GM21576 (cell line): ENCODE data around the gene ARL15.

ENCODE experiments used
- ATAC-seq: cut with Tn5 transposase; IDR thresholded peaks from one replicate; pipeline ENCODE4 v1.9.1; 2021; ENCODE audit warnings: mild to moderate bottlenecking, moderate library complexity; ENCODE audit not compliant: unreplicated experiment

The ARL15 gene

DNA sequence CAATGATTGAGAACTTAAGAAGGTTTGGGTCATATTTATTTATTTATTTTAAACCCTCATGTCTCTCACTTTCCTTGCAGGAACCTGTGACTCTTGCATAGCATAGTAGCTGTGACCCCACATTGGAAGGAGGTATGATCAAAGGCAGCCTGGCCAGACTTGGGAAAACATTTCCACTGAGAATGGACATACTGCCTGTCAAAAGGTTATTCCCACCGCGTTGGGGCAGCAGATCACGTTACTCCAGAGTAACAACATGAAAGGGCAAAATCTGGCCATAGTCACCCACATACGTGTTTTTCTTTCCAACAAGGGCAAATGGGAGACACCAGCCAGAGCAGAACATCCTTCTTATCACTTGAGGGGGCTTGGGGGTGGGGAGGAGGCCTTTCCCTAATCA is 95.7 kb downstream of the ARL15 start:
- ATAC-seq = no peak

DNA sequence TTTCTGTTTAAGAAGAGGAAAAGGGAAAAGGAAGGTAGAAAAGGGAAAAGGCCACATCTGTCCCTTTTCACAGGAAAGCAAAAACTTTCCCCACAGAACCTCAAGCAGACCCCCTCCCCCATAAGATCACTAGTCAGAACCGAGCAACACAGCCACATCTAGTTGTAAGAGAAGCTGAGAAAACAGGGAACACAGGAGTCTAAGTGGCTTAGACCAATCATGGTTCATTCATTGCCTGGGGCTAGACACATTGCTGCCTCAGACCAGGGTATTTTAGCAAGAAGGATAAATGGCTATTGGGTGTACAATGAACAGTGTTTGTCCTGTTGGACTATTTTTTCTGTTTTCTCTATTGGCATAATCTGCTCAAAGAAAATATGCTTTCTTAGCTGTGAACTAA is 98.0 kb downstream of the ARL15 start:
- no peak for ATAC-seq

DNA sequence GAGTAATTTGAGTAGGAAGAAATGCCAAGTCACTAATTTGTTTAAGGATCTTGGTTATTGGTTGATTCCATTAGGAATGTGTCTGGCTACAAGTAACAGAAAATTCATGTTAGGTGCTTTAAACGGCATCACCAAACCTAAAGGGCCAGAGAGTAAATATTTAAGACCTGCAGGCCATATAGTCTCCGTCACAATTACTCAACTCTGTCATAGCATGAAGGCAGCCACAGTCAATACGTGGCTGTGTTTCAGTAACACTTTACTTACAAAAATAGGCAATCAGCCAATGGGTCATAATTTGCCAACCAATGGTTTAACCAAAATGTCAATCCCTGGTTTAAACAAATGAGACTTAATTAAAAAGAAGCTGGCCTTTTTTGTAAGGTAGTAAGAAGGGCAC is 98.5 kb downstream of the ARL15 start:
- no peak for ATAC-seq

DNA sequence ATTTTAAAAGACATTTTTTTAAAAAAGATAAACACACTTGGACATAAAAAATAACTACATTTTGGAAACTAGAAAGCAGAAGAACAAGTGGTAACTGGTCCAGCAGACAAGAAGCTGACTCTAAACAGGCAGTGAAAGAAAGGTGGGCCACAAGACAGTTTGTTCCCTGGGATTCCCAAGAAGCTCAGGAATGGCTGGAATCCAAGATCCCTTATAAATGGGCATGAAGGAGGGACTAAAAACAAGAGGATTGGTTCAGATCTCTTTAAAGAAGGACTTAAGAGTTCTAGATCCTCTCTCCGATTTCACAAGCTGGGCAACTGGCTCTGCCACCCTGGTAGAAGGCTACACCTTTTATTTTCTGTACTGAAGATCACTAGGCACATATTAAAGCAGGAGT is 102.8 kb downstream of the ARL15 start:
- no peak for ATAC-seq

DNA sequence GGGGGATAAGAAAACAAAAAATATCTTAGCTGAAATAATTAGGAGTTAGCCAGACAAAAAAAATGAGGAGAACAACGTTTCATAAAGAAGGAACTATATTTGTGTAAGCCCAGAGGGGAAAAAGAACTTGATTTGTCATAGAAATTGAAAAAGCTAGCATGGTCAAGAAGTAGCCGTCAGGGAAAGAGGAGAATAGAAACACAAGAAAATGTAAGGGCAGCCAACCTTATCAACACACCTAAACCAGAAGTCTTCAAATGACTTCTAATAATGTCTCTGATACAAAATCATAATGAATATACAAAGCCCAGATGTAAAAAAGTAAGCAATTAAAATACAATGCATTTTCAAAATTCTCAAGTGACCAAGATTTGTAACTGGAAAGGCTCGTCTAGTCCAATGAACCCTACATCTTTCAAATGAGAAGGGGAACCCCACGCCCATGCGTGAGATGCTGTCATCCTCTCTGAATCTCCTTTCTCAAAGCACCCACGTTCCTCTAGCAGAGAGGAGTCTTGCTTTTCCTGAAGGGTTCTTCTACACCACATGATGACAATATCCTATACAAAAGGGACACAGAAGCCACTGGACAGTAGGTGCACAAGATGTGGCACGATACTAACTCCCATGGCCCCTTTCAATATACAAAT is 103.7 kb downstream of the ARL15 start:
- ATAC-seq = peak; percentile 90

DNA sequence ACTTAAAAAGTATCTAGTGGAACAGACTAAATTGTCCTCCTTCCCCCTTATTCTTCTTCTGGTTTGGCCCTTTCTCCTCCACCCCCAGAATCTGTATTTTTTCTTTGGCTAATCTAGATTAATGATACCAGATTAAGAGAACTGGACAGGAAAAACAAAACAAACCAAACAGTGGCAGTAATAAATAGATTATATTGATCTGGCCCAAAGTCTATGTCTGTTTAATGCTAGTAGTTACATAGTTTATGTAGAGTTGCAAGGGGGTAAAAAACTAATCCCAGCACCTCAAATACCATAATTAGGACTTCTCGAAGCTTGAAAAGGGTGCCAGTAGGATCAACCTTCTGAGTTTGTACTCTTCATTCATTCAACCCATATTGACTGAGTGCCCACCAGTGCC is 104.5 kb downstream of the ARL15 start:
- ATAC-seq = no peak

DNA sequence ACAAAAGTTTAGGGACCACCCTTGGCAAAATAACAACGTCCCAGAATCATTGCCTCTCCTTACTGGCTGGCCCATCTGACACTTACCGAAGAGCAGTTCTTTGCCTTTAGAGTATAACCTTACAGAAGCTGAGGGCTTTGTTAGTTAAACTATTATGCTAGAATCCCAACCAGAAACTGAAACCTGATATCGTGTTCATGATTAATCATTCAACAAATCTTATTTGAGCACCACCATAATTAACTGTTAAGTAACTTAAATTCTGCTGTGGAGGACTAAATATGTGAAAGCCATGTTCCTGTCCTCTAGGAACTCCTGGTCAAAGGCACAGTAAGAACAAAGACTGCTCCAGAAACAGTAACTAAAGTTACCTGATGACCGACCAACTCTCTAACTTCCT is 104.9 kb downstream of the ARL15 start:
- ATAC-seq = no peak

DNA sequence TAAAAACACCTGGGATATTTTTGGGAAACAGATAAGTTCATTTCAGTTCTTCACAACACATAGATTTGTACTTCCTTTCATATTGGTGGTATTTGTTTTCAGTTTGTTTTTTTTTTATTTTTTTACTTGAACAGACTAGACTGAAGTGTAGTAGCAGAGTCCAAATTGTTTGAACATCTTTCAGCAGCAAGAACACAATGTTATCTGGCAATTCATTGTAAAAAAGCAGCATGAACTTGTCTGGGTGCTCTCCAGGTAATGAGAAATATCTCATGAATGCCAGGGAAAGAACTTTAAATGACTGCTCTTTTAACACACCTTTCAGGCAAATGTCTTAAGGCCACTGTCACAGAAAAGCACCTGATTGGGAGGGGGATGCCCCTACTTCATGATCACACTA is 113.4 kb downstream of the ARL15 start:
- no peak for ATAC-seq

DNA sequence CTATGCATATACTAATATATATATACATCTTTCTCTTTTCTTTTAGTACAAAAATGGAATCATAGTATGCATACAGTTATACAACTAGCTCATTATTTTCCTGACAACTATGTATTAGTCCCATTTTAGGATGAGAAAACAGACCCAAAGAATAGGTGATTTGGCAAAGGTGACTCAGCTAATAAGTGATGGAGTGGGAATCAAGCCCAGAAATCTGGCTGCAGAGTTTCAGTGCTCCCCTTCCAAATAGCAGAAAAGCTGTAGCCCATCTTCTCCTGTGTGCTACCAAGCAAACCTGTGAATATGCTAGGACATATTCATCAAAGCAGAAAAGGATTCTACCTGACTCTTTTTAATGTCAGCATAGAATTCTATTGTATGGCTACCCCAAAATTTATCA is 114.7 kb downstream of the ARL15 start:
- ATAC-seq = no peak

DNA sequence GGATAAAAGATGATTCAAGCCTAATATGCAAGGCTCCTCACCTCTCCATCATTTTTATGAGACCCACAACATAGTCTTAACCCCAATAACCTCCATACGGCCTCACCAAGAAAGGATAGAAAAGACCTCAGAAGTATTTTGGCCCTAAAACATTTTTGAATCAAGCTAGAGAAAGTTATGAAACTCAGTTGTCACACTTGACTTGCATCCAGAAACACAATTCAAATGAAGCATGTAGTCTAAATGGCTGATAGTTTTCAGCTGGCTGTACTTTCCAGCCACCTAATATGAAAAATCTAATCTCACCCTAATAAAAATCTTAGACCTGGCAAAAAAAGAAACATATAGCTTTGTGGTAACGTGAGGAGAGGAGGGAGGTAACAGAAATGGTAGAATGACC is 116.1 kb downstream of the ARL15 start:
- ATAC-seq = no peak

DNA sequence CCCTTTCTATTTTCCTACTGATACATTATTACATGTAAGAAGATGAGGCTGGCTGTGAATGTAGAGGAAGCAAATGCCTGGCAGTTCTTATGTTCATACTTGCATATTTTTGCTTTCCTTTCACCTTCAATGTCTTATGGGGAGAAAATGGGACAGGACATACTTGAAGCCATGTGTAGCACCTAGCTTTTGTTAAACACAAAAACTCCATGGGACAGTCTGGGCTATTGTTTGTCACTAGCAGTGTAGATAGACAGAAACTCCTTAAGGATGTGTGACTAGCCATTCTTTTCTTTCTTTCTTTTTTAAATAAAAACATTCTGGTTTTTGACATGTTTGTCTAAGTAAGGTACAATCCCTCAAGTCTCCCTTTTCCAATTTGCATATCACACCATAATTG is 122.7 kb downstream of the ARL15 start:
- ATAC-seq = no peak

DNA sequence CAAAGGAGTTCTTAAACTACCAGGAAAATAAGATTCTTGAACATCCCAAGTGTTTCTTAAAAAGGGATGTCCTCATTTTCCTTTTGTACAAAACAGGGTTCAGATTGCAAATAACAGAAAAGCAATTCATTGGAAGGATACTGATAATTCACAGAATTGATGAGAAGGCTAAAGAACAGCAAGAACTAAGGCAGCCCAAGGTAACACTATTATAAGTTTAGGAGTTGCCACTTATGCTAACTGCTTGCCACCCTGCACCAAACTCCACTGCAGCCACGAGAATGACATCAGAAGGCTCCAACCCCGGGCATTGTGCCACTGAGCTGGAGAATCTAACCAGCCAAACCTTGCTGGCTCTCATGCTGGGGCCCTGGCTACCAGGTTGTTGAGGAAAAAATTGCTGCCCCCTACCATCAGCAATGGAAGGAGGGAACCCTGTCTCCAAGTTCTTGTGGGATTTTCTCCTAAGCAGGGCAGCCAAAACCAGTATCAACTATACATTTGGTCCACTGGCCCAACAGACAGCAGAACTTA is 123.4 kb downstream of the ARL15 start:
- ATAC-seq = no peak

DNA sequence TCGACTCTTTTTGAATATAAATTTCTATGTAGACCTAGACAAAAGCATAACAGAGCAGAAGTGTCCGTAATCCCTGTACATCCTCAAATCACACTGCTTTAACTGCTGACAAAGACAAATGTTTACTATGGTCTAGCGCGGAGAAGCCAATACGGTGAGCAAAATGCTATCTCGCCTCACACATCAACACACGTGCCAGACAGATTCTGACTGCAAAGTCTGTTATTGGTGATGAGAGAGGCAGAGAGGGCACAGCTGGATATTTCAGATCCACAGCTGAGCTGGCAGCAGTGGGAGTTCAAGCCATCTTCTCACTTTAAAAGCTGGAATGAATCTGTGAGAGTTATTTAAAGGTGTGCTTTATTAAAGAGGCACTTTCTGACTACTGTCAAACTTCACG is 124.3 kb downstream of the ARL15 start:
- ATAC-seq = no peak

DNA sequence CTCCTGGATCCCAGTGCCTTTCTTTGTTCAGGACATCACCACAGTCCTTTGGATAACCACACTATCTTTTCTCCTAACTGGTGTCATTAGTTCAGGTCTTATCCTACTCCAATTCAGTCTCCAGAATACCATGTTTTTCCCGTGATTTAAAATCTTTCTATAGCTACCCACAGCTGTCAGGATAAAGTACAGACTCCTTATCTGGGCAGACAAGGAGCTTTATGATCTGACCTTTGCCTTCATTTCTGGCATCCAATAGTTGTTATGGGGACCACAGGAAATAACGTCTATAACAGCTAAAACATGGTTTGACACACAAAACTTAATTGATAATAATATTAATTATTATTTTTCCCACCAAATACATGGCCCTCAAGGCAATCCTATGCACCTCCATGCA is 125.6 kb downstream of the ARL15 start:
- ATAC-seq = no peak

DNA sequence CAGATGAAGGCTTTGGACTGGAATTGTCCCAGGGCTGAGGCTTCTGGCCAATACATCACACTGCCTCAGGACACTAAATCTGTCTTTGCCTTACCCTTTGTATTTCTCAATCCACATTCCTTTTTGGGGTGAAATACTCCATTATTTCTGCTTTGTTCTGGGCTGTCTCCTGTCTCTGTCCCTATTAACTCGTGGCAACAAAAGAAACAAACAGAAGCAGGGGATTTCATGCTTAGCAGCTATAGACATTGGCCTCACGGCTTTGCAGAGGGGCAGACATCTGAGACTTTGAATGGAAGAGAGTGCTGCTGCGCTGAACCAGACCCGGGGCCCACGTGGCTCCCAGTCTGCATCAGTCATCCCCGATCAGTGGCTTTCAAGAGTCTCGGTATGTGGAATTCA is 129.7 kb downstream of the ARL15 start:
- no peak for ATAC-seq

DNA sequence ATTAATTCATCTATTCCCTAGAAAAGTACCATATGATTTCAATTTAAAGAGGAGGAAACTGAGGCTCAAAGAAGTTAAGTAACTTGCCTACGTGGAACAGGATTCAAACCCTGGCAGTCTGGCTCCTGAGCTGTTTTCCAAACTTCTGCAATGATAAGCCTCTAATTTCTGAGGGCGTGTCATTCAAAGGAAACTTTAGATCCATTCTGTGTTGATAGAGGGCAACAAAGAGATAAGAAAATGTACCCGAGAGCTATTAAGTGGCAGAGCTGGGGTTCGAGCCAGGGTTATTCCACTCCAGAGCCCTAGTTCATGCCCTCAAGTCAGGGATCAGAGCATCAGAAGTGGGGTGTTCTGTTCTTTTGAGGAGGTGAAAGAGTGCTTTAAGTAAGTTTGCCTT is 131.4 kb downstream of the ARL15 start:
- ATAC-seq = no peak

DNA sequence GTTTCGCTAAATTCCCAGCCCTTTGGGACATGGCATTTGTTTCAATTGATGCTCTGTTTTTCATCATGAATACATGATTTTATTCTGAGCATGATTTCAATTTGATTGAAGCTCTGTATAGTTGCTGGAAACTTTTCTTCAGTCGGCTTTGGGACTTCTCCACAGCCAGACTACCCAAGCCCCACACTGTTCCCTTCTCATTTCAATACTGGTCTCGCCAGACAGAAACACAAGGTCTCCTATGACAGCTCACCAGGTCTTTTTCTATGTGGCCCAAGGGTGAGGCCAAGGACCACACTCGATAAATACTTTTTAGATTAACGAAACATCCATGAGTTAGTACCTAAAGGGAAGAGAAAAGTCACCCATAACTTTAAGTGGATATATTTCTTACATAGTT is 132.2 kb downstream of the ARL15 start:
- no peak for ATAC-seq

DNA sequence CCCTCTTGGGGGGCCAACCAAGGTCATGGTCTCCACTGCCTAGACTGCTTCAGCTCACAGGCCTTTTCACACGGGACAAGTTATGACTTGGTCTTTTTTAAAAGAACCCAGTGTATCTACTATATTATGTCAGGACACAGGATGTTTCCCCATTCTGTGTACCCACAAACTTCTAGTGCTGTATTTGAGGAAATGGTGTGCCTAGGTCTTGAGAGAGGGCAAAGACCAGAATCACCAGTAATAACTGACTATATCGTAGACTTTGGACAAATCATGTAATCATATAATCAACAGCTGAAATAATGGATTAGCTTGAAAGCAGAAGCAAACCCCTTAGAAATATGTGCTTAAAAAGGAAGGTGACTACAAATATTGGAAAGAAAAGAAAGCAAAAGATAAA is 133.3 kb downstream of the ARL15 start:
- no peak for ATAC-seq

DNA sequence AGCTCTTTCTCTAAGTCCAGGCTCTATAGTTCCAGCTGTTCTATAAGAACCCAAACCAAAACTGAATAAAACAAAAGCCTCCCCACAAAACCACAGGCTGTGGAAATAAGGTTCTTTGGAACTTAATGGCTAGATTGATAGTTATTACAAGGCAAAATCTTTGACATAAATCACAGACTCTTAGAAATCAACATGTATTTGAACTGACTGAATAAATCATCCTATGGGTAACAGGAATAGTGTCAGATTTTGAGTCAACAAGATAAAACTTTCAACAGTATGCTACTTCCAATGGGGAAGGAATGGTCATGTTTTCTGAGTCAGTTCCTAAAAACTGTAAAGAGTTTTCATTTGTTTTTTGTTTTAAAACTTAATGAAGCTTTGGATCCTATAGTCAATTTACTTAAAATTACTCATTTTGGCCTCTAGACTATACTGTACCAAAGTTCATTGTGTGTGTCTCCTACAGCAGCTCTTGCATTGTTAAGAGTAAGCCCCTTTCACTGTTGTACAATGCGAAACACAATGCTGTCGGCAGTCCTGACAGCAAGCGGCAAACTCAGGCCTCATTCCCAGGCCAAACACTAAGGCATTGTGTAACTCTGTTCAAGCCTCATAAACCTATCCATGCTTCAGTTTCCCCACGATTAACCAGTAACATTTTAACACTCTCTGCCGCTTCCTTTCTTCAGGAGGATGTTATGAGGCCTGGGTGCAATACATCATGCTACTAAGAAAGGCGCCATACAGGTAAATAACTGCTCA is 134.1 kb downstream of the ARL15 start:
- ATAC-seq = no peak

DNA sequence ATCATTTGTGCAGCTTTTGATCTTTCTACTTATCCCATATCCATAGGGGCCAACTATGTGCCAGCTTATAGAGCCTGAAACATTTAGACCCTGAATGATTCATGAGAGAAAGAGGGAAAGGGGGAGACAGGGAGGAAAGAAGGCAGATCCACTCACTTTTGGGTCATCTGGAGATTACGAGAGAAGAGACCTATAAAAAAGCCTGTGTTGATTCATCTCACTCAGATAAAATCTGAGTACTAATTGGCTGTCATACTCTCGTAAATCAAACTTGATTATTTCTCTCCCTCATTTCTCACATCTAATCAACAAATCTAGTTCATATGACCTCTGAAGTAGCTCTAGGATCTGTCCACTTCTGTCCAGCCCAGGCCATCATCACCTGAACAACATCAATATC is 137.1 kb downstream of the ARL15 start:
- ATAC-seq = no peak

DNA sequence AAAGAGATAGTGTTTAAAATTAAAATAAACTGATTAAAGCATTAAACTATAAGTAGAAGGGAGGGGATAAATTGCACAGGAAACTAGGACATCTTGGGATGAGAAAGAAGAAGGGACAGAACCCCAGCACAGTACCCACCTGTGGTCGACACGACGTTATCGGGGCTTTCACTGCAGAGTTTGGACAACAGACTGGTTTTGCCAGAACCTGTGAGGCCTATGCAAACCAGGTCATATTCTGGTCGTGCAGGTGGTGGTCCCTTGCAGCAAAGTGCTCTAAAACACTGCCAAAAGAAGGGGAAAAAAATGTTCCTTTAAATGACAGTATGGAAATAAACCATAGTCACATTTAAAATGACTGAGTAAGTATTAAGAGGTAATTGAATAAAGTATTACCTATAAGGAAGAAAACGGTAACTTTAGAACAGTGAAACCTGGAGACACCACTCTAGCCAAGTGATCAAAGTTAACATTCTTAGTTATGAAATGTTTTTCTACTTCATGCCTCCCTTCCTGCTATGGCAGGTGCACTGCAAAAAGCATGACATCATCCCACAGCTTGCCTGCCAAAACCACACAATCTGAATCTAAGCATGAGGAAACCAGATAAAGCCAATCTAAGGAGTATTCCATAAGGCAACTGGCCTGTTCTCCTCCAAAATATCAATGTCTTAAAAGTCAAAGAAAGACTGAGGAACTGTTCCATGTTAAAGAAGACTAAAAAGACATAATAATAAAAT is 138.6 kb downstream of the ARL15 start:
- ATAC-seq = no peak

DNA sequence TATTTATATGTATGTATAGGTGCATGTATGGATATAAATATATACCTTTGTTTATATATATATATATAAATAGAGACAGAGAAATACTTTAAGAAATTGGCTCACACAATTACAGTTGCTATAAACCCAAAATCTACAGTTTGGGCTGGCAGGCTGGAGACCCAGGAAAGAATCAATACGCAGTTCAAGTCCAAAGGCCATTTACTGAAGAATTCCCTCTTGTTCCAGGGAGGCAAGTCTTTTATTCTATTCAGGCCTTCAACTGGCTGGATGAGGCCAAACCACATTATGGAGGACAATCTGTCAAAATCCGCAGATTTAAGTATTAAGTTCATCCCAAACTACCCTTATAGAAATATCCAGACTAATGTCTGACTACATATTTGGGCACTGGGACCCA is 144.7 kb downstream of the ARL15 start:
- ATAC-seq = no peak
